Kasumi-1 (cell line): ENCODE data around the gene RIC8B.

ENCODE experiments used
- DNase-seq, 2 experiments: peaks; one replicate each; lab custom pipeline; 2025; lab: John Stamatoyannopoulos, UW

RIC8B gene

GRCh38 chr12:106801830-106802533 lies 27.5 kb downstream of the RIC8B start:
- DNase-seq: no peak

DNA sequence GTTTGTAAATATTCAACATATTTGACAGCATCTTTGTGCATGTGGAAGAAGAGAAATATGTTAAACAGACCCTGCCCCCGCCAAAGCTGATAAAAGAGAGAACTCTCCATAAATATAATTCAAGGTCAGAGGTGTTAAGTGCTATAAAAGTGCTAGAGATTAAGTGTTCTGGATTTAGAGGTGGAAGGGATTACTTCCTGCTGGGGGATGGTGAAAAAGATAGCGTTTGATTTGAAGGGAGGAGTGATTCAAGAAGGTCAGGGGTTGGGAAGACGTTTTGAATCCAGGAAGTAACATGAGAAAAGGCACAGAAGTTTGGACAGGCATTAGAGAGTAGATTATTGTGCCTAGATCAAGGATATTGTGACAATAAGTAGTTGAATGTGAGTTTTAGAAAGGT lies 30.2 kb downstream of the RIC8B start:
- DNase-seq: no peak

DNA sequence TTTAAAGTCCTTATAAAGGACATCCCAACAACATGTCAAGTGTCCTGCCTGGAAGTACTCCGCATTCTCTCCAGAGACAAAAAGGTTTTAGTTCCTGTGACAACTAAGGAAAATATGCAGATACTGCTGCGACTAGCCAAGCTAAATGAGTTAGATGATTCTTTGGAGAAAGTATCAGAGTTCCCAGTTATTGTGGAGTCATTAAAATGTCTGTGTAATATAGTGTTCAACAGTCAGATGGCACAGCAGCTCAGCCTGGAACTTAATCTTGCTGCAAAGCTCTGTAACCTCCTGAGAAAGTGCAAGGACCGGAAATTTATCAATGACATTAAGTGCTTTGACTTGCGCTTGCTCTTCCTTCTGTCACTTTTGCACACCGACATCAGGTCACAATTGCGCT lies 40.2 kb downstream of the RIC8B start:
- no peak for DNase-seq

GRCh38 chr12:106815741-106816140 lies 41.3 kb downstream of the RIC8B start:
- no peak for DNase-seq

GRCh38 chr12:106816231-106816630 lies 41.7 kb downstream of the RIC8B start:
- DNase-seq: no peak

GRCh38 chr12:106819991-106820390 lies 45.5 kb downstream of the RIC8B start:
- DNase-seq: no peak

DNA sequence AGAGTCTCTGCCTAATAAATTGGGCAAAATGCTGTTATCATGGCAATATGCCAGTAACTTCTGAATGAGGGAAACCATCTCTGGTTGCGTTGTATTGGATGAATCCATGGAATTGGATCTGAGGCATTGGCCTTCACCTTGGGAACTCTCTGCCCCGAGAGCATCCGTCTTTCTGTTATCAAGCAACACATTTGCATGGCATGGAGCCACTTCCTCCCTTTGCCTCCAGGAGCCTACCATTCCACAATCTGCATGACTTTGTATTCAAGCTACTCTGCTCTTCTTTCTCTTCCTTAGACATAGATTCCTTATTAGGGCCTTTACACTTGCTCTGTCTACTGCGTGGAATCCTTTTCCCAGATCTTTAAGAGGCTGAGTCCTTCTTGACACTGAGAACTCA lies 57.2 kb downstream of the RIC8B start:
- no peak for DNase-seq

DNA sequence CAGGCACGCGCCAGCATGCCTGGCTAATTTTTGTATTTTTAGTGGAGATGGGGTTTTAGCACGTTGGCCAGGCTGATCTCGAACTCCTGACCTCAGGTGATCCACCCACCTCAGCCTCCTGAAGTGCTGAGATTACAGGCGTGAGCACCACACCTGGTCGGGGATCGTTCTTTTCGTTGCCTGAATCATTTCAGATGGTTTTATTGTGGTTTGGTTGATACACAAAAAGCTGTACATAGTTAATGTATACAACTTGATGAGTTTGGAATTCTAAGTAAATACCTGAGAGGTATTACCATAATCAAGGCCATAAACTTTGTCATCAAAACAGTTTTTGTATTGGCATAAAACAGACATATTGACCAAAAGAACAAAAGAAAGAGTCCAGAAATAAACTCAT lies 63.3 kb downstream of the RIC8B start:
- no peak for DNase-seq

- no peak for DNase-seq
These were observed 64.9 kb downstream of the RIC8B start for GRCh38 chr12:106839333-106839732.

GRCh38 chr12:106840243-106840642 lies 65.8 kb downstream of the RIC8B start:
- DNase-seq: no peak

- DNase-seq: peak; percentile 34 to 55
These were observed 67.2 kb downstream of the RIC8B start for GRCh38 chr12:106841510-106842302.

DNA sequence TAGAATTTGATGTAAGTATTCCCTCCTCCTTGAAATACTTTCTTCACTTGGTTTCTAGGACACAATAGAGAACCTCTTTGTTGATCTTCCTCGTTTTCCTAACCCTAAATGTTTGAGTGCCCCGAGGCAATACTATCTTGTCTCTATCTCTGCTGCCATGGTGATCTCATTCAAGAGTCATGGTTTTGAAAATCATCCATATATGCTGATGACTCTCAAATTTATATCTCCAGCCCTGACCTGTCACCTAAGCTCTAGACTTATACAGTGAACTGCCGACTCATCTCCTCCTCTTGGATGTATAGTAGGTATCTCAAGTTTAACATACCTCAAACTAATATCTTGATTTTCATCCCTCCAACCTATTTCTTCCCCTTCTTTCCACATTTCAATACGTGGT lies 71.4 kb downstream of the RIC8B start:
- no peak for DNase-seq

DNA sequence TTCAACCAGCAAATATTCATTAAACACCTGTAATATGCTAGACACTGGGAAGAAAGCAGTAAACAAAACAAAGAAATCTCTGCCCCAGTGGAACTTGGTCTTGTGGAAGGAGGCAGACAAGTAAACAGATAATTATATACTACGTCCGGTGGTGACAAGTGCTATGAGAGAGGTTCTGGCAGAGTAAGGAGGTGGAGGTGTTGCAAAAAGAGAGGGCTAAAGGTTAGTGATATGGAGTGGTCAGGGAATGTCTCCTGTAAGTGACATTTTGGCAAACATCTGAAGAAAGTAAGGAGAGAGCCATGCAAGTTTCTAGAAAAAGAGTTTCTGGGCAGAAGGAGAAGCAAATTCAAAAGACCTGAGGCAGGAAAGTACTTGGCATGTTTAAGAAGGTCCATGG lies 73.4 kb downstream of the RIC8B start:
- no peak for DNase-seq

DNA sequence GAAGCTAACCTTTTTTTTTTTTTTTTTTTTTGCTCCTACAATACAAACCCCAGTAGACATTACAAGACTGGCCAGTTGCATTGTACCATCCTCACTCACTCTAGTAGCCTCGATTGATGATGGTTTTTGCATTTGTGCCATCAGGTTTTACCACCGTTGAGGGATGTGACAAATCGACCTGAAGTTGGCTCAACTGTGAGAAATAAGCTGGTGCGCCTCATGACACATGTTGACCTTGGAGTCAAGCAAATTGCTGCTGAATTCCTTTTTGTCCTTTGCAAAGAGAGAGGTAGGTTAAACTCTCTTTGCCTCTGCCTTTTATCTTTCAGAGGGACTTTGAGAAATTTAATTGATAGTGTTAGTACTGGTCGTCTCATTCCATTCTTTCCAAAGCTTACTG lies 76.8 kb downstream of the RIC8B start:
- no peak for DNase-seq

DNA sequence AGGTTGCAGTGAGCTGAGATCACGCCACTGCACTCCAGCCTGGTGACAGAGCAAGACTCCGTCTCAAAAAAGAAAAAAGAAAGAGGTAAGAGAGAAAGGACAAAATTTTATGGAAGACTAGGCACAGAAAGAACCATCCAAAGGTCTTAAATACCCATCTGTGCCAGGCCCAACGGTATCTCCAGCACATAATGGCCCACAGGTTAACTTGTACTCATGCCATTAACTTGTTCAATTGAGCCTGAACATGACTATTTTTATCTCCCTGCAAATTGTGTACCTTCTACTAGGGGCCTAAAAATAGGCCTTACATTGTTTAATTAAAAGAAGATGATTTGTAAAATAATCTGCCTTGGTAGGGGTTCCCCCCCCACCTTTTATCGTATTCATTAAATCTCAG lies 80.2 kb downstream of the RIC8B start:
- DNase-seq: no peak

DNA sequence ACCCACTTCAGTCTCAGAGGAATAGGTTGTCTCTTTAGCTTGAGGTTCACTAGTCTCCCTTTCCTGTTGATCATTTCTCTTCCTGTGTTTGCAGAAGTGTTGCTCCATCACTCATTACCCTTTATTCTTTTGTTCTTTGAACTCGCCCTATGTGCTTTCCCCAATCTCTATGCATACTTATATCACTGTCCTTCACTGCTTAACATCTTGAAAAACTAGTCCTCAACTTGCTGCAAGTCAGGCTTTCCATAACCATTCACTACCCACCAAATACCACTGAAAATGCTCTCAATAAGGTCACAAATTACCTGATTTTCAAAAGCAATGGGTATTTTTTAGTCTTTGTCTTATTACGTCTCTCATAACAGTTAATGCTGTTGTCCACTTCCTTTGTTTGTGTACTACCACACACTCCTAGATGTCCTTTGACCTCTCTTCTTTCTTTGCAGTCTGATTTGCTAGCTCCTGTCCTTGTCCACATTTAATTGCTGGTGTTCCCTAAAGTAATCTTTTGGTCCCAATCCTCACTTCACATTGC lies 80.8 kb downstream of the RIC8B start:
- DNase-seq: no peak

- no peak for DNase-seq
These were observed 87.8 kb downstream of the RIC8B start for GRCh38 chr12:106861984-106862916.

DNA sequence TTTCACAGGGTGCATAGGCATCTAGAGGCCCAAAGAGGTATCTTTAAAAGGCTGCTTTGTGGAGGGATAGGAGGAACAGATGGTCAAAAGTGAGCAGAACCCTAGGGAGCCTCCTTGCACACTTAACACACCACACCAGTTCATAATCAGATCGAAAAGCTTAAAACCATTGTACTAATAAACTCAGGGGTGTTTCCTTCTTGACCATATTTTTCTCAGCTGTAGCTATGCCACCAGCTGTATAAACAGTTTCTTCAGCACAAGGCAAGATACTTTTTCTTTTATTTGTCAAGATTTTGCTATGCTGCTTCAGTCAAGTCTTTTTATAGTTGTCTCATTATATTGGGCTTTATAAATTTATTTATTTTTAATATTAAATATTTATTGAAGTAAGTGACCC lies 88.7 kb downstream of the RIC8B start:
- DNase-seq: no peak

- DNase-seq: no peak
These were observed 91.2 kb downstream of the RIC8B start for GRCh38 chr12:106865683-106866082.

DNA sequence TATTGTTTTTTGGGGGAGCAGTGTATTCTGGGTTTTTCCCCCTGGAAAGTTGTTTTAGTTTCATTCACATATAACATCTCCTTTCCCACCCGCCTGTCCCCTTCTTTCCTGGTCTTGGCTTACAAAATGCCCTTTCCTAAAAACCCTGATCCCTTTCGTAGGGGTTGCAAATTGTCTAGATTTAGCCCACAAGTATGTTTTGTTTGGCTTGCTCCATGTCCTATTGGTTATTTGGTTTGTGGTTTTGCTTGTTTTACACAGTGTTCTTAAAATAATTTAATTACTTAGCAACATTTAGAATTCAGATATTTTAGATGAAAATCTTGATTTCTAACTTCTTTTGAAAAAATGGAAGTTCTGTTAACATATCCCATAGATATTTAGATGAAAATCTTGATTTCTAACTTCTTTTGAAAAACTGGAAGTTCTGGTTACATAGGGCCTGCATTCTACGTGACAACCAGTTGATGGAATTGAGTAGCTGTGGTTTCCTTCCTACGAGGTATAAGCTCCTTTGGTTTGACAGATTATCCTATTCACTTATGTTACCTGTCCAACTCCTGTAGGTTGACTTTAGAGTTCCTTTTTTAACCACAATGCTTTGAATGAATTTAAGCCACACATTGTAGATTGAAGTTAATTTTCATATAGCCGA lies 92.1 kb downstream of the RIC8B start:
- DNase-seq: no peak

- no peak for DNase-seq
These were observed 93.2 kb downstream of the RIC8B start for GRCh38 chr12:106867651-106868050.
